ENCODE data around the gene MARCHF10.

MARCHF10 gene

DNA sequence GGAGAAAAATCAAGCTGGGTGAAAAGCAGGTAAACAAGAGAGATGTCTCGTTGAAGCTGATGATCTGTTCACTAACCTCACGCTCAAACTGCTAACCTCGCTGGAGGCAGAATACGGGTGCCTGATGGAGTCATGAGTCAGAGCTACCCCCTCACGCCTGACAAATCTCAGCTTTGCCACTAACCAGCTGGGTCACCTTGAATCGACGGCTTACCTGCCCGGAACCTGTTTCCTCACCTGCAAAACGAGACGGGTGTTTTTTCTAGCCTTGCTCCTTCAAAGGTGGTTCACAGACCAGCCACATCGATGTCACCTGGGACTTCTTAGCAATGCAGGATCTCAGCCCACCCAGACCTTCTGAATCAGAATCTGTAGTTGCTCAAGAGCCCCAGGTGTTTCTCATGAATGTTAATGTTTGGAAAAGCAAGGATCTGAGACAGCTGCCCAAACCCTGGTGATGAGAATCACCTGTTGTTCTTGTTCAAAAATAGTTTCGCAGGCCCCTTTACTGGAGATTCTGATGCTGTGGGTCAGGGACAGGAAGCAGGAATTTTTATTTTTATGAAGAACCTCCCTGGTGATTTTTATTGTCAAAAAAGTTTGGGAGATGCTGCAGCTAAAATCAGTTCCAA, 56.9 kb downstream of the MARCHF10 start:
- no peak for TF ChIP-seq JUND (IDR thresholded peaks at IDR 0.05; ENCODE audit: low read depth)
- in situ Hi-C loops (cut with HindIII; ENCODE audit: low pct_unique_long_range_greater_than_20kb, low sequenced_read_pairs) = no loop called here
- DNase-seq (ENCODE audit: low read depth in 1 of 2, low spot score in 1 of 2) = no peak

- no peak for DNase-seq (ENCODE audit: low read depth in 1 of 2, low spot score in 1 of 2)
- no peak for TF ChIP-seq JUND (IDR thresholded peaks at IDR 0.05; ENCODE audit: low read depth)
- in situ Hi-C loops (cut with HindIII; ENCODE audit: low pct_unique_long_range_greater_than_20kb, low sequenced_read_pairs) = no loop called here
Measured at GRCh38 chr17:62750631-62751051, 57.5 kb downstream of the MARCHF10 start.

DNA sequence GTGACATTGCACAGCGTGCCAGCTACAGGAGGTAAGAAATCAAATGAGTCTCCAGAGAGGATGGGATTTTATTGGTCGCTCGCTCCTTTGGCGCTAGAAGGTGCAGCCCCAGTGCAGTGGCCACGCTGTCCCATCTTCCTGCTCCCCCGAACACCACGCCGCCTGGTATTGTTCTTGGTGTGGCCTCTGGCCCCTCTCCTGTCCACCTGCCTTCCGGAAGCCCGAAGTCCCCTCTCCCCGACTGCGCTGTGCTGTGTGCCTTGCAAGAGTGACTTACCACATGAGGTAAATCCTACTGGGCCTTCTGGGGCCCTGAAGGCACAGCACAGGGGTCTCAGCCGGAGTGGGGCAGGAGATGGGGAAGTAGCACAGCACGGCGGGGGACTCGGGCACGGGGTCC, 58.2 kb downstream of the MARCHF10 start:
- no peak for DNase-seq (ENCODE audit: low read depth in 1 of 2, low spot score in 1 of 2)
- no peak for TF ChIP-seq JUND (IDR thresholded peaks at IDR 0.05; ENCODE audit: low read depth)
- in situ Hi-C loops (cut with HindIII; ENCODE audit: low pct_unique_long_range_greater_than_20kb, low sequenced_read_pairs) = no loop called here

- no peak for DNase-seq (ENCODE audit: low read depth in 1 of 2, low spot score in 1 of 2)
- in situ Hi-C loops (cut with HindIII; ENCODE audit: low pct_unique_long_range_greater_than_20kb, low sequenced_read_pairs) = no loop called here
- no peak for TF ChIP-seq JUND (IDR thresholded peaks at IDR 0.05; ENCODE audit: low read depth)
Measured at GRCh38 chr17:62746941-62747340, 61.2 kb downstream of the MARCHF10 start.

- no peak for TF ChIP-seq JUND (IDR thresholded peaks at IDR 0.05; ENCODE audit: low read depth)
- no peak for DNase-seq (ENCODE audit: low read depth in 1 of 2, low spot score in 1 of 2)
- in situ Hi-C loops (cut with HindIII; ENCODE audit: low pct_unique_long_range_greater_than_20kb, low sequenced_read_pairs) = no loop called here
Measured at GRCh38 chr17:62745806-62746205, 62.3 kb downstream of the MARCHF10 start.

DNA sequence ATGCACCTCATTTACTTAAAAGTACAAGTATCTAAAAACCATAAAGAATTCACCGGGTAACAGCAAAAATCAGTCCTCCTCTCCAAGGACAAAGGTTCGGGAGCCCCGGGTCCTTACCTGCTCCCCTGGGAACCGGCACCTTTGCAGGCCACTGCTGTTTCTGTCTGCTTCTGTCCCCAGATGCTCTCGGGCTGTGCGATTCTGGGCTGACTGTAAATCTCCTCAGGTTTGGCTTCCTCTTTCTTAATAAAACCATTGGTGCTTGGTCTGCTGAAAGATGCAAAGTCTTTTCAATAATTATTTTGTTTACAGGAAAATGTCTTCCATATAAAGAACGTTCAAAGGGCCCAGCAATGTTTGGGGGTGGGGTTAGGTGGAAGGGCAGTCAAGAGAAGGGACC, 63.9 kb downstream of the MARCHF10 start:
- DNase-seq (ENCODE audit: low read depth in 1 of 2, low spot score in 1 of 2) = no peak
- in situ Hi-C loops (cut with HindIII; ENCODE audit: low pct_unique_long_range_greater_than_20kb, low sequenced_read_pairs) = no loop called here
- TF ChIP-seq JUND (IDR thresholded peaks at IDR 0.05; ENCODE audit: low read depth) = no peak

GRCh38 chr17:62741290-62741689, 66.8 kb downstream of the MARCHF10 start:
- in situ Hi-C loops (cut with HindIII; ENCODE audit: low pct_unique_long_range_greater_than_20kb, low sequenced_read_pairs) = no loop called here
- no peak for DNase-seq (ENCODE audit: low read depth in 1 of 2, low spot score in 1 of 2)

DNA sequence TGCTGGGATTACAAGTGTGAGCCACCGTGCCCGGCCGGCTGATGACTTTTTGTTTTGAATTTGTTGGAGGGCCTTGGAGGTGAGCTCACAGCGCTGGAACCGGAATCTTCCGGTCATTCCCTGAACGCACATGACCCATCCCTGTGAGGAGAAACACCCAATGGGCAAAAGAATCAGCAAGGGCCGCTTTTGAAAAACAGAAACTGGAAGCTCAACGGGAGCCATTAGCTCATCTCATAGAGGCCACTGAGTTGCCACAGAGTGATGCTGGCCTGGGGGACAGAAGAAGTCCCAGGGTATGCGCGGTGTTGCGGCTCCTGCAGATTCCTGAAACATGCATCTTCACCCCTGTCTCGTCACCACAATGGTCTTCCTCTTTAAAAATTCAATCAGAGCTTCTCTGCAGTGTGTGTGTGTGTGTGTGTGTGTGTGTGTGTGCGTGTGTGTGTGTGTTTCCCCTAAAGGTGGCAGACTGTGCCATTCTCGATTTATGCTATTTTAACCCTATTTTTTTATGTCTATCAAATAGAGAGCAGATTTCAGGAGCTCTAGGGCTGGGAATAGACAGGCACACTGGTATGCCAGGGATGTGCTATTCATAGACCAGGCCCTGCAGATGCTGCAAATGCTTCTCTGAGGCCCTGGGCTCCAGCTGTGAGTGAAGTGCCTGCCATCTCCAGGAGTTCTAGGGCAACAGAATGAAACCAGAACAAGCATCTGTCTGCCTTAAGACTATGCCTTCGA, 68.3 kb downstream of the MARCHF10 start:
- no peak for DNase-seq (ENCODE audit: low read depth in 1 of 2, low spot score in 1 of 2)
- in situ Hi-C loops (cut with HindIII; ENCODE audit: low pct_unique_long_range_greater_than_20kb, low sequenced_read_pairs) = no loop called here
- TF ChIP-seq JUND (IDR thresholded peaks at IDR 0.05; ENCODE audit: low read depth) = no peak

More at GRCh38 chr17:62741290-62741689, 66.8 kb downstream of the MARCHF10 start:
- no peak for TF ChIP-seq JUND (IDR thresholded peaks at IDR 0.05; ENCODE audit: low read depth)

GRCh38 chr17:62738281-62738680, 69.8 kb downstream of the MARCHF10 start:
- TF ChIP-seq JUND (IDR thresholded peaks at IDR 0.05; ENCODE audit: low read depth) = no peak
- in situ Hi-C loops (cut with HindIII; ENCODE audit: low pct_unique_long_range_greater_than_20kb, low sequenced_read_pairs) = no loop called here
- no peak for DNase-seq (ENCODE audit: low read depth in 1 of 2, low spot score in 1 of 2)

GRCh38 chr17:62737513-62737912, 70.6 kb downstream of the MARCHF10 start:
- in situ Hi-C loops (cut with HindIII; ENCODE audit: low pct_unique_long_range_greater_than_20kb, low sequenced_read_pairs) = no loop called here
- no peak for TF ChIP-seq JUND (IDR thresholded peaks at IDR 0.05; ENCODE audit: low read depth)
- DNase-seq (ENCODE audit: low read depth in 1 of 2, low spot score in 1 of 2) = no peak

- DNase-seq (ENCODE audit: low read depth in 1 of 2, low spot score in 1 of 2) = no peak
- TF ChIP-seq JUND (IDR thresholded peaks at IDR 0.05; ENCODE audit: low read depth) = no peak
- in situ Hi-C loops (cut with HindIII; ENCODE audit: low pct_unique_long_range_greater_than_20kb, low sequenced_read_pairs) = no loop called here
Measured at GRCh38 chr17:62735044-62735651, 73.0 kb downstream of the MARCHF10 start.

- TF ChIP-seq JUND (IDR thresholded peaks at IDR 0.05; ENCODE audit: low read depth) = no peak
- no peak for DNase-seq (ENCODE audit: low read depth in 1 of 2, low spot score in 1 of 2)
- in situ Hi-C loops (cut with HindIII; ENCODE audit: low pct_unique_long_range_greater_than_20kb, low sequenced_read_pairs) = no loop called here
Measured at GRCh38 chr17:62732125-62732524, 76.0 kb downstream of the MARCHF10 start.
